HG03039 (cell line): Measurements from ENCODE around the gene NAA25.
A peak's percentile ranks its signal among the peaks of the same experiment; 100 is the strongest.
"Not testable (repeated sequence)": the region's sequence is repeated elsewhere in the genome, so short reads cannot be mapped to it uniquely, and the experiment has no call there.

Source experiments
- ATAC-seq: cut with Tn5 transposase; IDR thresholded peaks from one replicate; pipeline ENCODE4 v1.9.1; 2021; ENCODE audit warnings: mild to moderate bottlenecking, moderate library complexity; ENCODE audit not compliant: unreplicated experiment

The NAA25 gene

DNA sequence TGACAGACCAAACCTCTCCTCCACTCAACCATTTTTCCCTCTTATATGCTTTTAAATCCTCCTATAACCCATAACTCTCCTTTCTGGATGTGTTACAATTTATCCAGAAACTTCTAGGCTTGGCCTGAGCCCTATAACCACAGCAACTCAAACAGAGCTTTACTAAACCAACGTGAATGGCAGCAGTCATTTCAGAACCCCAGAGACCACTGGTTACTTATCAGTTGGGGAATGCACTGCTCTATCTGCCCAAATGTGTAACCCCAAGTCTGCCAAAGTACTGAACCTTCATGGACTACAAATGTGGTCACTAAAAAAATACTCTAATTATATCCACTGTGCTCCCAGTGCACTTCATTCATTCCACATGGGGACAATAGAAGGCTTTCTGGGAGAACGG lies 42.0 kb downstream of the NAA25 start:
- ATAC-seq = no peak

DNA sequence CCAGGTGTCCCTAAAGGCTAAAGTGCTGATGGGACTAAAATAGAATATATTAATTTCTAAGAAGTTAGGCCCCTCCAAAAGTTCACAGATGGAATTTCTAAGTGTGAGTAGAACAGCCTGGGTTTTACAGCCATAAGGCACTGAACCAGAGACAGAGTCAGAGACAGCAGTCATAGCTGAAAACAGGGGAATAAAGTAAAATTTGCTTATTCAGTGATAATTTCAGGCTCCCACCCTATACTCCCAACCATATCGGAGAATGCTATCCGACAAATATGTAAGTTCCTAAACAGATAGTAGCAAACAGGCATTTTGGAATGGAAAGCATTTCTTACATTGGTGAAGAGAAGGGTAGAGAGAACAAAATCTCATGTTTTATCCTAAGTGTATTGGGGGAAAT lies 45.3 kb downstream of the NAA25 start:
- no peak for ATAC-seq

DNA sequence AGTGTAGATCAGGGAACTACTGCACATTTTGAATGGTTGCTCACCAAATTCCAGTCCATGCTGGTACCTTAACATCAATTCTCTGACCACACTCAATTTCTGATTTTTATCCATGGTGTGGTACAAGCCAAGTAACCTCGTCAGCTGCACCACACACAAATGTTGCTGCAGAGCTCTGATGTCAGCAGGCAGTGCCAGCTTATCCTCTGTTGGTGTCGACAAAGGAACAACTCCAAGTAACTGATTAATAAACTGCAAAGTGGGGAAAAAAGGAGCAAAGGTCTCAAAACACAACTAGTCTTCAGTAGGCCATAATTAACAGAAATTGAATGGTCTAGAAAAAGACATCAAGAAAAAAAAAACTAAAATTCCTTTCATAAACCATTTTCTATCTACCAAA lies 47.4 kb downstream of the NAA25 start:
- ATAC-seq = no peak

DNA sequence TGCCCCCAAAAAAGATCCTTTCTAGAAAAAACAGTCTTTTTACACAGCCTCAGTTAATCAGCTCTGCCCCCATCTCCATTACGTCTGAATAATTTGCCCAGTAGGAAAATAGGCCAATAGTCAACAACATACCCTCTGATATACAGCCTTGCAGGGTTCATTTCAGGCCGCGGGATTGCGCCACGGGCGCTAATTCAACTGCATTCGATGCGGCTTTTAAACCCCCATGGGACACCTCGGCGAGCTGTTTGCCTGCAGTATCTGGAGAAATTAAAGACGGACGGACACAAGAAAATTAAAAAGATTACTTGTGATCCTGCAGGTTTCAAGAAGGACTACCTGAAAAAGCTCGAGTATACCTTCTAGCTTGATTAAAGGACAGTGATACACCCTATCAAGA lies 59.2 kb downstream of the NAA25 start:
- ATAC-seq = no peak

DNA sequence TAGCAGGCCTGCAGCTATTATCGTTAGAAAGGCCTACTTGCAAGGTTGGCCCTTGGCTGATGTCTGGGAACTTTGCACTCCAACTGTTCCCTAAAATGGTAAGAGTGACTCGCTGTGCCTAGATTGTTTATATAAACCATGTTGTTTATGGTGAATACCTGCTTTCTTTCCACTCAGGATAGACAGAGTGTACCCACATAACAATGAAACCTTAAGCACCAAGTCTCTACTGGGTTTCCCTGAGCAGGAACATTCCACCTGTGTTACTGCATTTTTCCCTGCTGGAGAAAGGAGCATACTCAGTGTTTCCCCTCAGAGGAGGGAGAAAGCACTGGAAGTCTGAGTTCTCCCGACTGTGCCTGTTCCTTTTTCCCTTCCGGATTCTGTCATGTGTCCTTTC lies 62.6 kb downstream of the NAA25 start:
- no peak for ATAC-seq

DNA sequence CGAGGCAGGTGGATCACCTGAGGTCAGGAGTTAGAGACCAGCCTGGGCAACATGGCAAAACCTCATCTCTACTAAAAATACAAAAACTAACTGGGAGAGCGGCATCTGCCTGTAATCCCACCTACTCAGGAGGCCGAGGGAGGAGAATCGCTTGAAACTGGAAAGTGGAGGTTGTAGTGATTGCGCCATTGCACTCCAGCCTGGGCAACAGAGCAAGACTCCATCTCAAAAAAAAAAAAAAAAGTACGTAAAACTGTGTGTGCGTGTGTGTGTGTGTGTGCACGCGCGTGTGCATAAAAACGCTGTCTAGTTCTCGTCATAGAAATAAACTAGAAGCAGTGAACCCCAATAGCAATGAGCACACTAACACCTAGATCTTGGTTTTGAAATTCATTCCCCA lies 72.0 kb downstream of the NAA25 start:
- not testable (repeated sequence) for ATAC-seq

DNA sequence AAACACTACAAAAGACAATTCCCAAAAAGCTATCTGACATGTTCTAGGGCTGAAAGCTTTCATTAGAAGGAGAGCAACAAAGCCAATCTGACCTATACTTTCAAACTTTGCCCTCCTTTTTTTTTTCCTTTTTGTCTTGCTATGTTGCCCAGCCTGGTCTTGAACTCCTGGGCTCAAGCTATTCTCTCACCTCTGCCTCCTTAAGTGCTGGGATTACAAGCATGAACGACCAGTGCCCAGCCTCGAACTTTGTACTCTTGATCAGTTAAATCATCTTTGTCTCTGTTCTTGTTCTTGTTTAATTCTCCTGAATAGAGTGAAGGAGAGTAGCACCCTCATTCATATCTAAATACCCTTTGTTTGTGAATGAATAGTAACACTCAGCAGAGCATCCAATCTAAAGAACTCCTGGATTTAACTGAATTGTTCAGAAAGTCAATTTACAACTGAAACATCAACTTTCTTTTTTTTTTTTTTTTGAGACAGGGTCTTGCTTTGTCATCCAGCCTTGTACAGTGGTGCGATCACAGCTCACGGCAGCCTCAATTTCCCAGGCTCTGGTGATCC lies 73.3 kb downstream of the NAA25 start:
- no peak for ATAC-seq

DNA sequence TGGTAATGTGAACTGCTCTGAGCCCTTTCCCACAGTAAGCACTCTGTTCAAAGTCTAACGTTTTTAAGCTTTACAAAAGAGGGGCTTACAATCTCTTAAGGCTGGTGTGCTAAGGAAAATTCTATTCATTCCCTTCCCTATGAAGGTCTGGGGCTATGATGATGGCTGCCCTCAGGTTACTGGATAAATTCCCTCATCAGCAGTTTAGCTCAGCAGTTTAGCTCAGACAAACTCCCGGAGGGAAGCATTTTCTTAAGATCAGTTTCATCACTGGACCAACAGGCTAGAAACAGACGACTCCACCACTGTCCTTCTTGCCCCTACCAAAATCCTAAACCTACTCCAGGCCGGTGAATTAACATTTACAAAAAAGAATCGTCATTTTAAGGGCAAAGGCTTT lies 76.3 kb downstream of the NAA25 start:
- no peak for ATAC-seq

DNA sequence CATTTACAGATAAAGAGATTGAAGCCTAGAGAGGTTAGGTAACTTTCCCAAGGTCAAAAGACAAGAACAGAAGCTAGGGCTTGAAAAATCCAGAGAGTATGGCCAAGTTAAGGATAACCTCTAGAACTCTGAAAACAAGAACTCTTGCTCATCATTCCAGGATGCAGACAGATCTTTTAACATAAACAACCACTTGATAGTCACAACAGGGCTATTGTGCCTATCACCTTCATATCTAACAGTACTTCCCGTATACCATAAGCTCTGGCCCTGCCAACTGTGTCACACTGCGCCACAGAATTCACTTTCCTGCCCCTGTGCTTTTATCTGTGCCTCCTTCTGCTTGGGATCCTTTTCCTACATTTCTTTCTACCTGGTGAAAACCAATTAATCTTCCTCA lies 77.1 kb downstream of the NAA25 start:
- no peak for ATAC-seq

DNA sequence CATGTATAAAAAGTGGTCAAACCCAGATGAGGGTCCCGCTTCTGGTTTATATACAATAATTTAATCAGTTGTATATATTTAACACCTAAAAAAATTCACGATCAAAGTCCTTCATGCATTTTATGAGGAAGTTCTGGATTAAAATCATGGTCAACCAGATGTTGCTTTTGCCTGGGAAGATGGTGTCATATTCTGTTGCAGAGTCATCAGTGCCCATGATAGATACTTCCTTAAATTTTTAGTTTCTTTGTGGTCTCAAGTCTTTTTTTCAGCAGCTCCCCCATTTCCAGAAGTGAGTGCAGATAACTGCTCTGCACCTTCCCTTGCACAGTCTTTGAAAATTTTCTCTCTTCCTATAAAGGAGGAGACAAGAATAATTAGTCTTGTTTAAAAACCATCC lies 79.3 kb downstream of the NAA25 start:
- ATAC-seq = no peak

DNA sequence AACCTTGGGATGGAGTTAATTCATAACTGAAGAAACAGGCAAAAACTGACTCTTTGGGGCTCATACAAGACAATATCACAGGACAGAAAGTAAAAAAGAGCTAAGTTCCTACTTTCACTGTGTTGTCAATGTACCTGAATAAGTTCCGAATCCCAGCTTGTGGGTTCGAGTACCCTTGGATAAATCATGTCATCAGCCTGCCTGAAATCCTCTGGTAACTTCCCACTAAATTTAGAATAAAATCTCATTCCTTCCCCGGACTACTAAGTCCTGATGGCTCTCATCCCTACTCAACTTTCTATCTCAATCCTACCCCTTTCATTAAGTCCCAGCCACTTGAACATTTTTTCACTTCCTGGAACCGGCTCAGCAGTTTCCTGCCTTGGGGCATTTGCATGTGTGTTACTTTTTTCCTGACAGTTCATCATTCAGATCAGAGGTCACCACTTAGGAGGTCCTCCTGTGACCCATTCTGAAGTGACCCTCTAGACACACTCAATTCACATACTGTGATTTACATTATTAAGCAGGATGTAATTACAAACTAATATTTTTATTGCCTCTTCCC lies 82.7 kb downstream of the NAA25 start:
- ATAC-seq = no peak

DNA sequence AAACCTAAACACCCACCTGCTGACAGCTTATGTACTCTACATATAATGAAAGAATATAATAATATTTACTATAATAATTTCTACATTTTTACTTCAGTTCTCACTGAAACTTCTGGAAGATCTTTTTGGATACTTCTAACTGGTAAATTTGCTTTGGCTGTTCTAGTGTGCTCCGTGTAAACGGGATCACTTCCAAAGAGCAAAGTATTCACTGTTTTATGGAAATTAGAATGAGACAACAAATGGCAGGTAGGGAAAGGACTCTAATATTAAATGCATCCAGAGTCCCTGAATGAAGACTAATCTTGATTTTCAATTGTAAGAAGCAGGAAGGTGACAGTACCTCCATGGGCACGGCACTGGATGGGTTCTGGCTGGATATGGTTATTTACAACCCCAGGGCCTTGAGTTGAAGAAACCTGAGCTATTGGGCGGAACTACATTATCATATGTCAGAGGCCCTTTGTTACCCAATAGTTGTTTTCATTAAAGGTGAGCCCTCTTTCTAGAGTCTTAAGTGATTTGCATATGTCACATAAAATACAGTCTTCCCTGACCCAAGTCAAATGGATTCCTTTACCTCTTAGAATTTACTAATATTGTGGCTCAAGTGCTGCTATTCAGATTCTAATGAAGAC lies 84.7 kb downstream of the NAA25 start:
- no peak for ATAC-seq

DNA sequence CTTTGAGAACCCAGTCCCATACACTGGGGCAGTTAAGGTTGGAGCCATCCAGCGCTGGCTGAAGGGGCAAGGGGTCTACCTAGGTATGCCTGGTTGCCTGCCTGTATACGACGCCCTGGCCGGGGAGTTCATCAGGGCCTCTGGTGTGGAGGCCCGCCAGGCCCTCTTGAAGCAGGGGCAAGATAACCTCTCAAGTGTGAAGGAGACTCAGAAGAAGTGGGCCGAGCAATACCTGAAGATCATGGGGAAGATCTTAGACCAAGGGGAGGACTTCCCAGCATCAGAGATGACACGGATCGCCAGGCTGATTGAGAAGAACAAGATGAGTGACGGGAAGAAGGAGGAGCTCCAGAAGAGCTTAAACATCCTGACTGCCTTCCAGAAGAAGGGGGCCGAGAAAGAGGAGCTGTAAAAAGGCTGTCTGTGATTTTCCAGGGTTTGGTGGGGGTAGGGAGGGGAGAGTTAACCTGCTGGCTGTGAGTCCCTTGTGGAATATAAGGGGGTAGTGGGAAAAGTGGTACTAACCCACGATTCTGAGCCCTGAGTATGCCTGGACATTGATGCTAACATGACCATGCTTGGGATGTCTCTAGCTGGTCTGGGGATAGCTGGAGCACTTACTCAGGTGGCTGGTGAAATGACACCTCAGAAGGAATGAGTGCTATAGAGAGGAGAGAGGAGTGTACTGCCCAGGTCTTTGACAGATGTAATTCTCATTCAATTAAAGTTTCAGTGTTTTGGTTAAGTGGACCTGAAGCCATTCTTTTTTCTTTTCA lies 86.2 kb downstream of the NAA25 start:
- no peak for ATAC-seq

DNA sequence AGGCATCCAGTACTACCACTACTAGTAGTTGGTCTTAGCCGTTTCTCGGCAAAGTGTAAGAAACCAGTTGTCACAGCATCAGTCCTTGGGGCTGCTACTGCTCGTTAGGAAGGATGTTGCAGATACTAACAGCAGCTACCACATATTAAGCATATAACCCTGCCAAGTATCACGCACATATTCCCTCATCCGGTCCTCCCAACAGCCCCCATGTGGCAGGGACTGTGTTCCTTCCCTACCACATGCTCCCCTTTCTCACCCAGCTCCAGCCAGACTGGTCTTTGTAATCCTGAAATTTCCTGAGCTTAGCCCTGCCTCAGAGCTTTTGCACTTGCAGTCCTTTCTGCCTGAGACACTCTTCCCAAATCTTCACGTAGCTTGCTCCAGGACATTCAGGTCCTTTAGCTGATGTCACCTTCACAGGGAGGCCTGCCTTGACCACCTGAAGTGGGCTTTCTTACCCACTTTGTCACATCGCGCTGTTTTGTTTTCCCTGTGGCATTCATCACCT lies 87.6 kb downstream of the NAA25 start:
- no peak for ATAC-seq

DNA sequence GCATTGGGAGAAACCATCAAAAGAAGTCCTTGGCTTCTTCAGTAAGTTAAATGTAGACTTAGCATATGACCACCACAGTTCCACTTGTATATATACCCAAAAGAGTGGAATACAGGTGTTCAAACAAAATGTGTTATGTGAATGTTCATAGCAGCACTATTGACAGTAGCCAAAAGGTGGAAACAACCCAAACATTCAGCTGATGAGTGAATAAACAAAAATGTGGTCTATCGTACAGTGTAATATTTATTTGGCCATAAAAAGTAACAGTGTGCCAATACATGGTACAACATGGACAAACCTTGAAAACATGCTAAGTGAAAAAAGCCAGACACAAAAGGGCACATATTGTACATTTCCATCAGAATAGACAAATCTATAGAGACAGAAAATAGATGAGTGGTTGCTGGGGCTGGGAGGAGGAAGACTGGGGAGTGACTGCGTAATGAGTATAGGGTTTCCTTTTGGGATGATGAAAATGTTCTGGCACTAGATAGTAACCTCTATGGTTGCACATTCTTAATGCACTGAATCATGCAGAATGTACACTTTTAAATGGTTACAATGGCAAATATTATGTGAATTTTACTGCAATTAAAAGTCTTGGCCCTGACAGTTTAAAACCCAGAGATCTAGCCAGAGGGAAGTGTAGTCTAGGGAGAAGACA lies 89.9 kb downstream of the NAA25 start:
- no peak for ATAC-seq

DNA sequence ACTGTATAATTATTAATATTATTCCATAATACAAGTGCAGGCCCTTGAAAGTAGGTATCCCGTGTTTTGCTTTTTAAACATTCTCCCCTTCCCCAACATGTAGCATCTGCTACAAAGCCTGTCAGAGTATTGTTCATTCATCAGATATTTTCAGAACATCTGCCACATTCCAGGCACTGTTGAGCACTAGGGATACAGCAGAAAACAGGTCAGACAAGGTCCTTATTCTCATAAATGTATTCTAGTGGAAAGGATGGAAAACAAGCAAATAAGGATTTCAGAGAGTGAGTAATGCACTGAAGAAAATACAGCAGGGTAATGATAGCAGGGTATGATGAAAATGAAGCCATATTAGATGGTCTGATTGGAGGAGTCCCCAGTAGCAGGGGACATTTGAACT lies 91.5 kb downstream of the NAA25 start:
- no peak for ATAC-seq

DNA sequence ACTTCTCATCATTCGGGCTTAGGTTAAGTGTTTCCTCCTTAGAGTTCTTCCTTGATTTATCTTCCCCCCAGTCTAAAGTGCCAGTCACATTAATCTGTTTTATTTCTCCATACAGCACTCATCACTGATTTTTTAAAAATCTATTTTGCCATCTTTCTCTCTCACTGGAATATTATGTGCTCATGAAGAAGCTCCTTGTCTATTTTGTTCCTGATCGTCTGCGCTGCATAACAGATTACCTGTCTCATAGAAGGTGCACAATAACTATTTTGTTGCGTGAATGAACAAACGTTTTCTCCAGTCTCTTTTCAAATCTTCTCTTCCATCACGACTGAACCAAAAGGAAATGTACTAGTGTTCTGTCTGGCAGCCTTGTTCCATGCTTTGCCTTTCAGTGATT lies 92.6 kb downstream of the NAA25 start:
- ATAC-seq = no peak

DNA sequence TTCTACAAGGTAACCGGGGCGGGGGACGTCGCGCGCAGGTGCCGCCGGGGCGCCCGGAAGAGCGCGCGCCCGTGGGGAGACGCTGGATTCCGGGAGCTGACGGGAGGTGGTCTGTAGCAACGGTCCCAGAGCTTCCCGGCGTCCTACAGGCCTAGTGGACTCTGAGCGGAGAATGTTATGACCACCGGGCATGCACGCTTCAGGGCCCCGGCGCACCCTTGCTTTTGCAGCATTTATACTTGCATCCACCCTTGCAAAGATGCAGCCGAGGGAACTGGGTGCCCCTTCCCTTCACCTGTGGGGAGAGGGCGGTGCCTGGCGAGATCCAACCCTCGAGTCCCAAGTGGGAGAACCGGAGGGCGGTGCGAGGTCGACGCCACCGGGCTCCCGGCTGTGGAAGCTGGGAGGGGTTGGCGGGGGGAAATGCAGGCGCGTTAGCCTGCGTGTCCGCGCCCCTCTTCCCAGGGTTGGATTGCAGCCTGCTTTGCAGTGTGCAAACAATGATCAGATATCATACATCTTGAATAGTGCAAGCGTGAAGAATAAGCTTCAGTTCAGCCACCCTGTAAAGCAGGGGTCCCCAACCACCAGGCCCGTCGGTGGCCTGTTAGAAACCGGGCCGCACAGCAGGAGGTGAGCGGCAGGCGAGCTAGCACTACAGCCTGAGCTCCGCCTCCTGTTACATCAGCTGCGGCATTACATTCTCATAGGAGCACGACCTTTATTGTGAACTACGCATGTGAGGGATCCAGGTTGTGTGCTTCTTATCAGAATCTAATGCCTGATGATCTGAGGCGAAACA lies 94.8 kb downstream of the NAA25 start:
- ATAC-seq = peak; percentile 12

DNA sequence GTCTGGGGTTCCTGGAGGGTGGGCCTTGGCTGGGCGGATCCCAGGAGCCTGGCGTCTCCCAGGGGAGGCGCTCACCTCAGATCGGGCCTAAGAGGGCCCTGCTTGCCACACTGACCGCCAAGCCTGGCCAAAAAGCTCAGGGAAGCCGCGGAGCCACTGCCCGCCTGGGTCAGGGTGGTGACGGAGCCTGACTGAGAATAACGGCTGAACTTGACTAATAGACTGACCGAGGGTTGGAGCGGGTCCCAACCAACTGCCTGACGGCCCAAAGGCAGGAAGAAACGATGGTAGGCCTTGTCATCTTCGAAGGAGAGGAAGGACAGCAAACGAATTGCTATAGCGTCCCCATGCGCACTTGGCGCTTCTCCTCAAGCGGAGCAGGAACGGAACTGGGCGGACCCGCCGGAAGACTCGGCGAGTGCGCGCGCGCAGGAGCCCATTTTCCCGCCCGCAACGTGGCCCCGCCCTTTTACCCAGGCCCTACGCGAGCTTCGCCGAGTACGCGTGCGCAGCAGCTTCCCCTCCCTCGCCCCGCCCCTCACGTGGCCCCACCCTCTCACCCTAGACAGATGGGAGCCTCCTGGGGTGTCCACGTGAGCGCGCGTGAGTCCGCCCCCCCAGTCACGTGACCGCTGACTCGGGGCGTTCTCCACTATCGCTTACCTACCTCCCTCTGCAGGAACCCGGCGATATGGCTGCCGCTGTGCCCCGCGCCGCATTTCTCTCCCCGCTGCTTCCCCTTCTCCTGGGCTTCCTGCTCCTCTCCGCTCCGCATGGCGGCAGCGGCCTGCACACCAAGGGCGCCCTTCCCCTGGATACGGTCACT lies 95.6 kb downstream of the NAA25 start, which contains the start of the genes ERP29 and TMEM116:
TSS of gene ERP29 (plus strand) at position 652 of the 826 bp plus-strand sequence. CDS start at position 692, 40 bp downstream.
TSS of gene TMEM116 (minus strand) at position 391 of the 826 bp plus-strand sequence. CDS start 7,895 bp downstream, outside the sequence.
- ATAC-seq = peak; percentile 71
